Central memory CD4-positive, alpha-beta T cell (primary cell): ENCODE results near the gene ACACA.

Source experiments
- DNase-seq: peaks from one replicate; pipeline ENCODE4 v3.0.0; 2022

ACACA gene

DNA sequence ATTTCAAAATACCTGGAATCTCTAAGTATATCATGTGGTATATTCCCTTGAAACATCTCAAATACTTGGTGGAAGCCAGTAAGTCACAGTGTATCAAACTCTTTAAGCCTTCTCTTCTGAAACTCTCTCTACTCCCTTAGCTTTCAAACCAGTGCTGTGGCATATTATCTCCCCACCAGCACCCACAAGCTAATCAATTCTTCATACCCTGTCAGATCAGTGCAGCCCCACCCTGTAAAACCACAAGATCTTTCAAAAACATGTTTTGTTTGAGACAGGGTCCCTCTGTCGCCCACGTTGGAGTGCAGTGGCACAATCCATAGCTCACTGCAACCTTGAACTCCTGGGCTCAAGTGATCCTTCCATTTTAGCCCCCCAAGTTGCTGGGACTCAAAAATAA lies 122.4 kb downstream of the ACACA start:
- no peak for DNase-seq

DNA sequence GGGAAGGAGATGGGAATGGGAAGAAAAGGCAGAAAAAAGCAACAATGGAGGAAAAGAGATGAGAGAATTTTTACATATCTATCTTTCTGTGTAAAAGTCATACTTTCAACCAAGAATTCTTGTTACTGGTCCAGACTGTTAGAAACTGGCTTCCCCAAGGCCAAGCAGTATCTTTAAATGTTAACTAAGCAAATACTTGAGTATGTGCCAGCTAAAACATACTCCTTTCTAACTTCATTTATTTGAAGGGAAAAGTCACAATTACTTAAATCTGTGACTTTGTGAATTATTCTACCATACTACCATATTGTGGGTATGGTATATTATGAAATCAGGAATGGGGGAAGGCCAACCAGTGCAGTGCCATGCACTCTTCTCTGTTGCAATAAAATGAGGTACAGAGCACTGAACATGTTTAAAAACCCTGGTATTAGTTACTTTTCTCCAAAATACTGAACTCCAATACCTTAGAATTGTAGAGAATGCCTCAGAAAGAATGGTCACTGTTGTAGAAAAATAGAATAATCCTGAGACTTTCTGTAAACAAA lies 123.1 kb downstream of the ACACA start:
- no peak for DNase-seq

- DNase-seq = no peak
These were observed 125.8 kb downstream of the ACACA start for GRCh38 chr17:37280841-37281240.

GRCh38 chr17:37278247-37278894 lies 128.3 kb downstream of the ACACA start:
- DNase-seq = no peak

- DNase-seq = no peak
These were observed 130.2 kb downstream of the ACACA start for GRCh38 chr17:37276475-37276874.

GRCh38 chr17:37274461-37274860 lies 132.2 kb downstream of the ACACA start:
- no peak for DNase-seq

DNA sequence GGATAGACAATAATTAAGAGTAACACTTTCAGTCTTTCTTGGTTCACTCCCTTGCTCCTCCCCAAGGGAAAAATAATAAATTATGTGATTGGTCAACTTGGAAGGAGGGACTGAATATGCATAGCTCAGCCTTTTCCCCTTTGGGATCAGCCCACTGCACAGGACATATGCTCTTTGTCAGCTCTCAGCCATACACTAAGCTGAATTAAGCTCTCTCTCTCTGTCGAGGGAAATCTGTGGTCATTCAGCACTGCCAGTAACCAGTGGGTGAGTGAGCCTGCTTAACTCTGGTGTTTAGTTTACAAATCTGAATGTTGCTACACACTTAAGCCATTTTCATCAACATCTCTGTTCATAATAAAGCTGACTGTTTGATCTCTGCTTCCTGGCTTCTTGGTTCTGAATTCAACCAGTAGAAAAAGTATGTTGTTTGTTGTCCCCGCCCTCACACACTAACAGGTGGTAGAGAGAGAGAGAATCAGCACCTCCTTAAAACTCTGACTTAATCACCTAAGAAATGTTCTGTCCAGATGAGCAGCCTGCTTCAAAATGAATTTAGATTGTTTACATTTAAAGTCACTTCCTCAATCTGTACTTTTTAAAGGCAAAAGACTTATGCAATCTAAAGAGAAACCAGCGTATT lies 133.1 kb downstream of the ACACA start:
- no peak for DNase-seq

DNA sequence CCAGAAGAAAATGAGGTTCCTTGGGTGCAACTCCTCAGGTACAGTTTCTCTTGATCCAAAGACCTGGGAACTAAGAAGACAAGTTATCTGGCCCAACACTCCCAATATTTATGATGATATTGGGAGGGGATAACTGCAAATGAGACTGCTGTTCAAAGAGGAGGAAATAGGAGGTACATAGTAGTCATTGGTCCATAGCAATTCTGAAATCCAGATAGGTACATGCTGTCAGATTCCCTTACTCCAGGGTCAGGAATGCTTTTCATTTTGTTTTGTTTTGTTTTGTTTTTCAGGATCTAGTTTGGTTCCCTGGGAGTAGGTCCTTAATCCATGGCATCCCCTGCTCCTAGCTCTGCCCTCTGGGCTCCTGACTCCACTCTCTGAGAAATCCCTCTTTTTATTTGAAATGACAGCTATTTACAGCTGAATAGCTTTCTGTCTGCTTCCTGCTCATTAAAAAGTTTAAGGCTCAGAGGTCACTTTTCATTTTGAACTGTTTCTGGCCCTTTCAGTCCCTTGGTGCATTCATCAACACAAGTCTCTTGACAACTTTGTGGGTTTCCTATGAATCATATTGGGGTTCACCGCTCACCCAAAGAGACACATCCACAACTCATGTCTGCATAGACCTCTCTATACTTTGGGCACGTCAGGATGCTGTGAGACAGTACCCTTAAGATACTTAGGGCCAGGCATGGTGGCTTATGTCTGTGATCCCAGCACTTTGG lies 141.0 kb downstream of the ACACA start:
- DNase-seq = no peak

DNA sequence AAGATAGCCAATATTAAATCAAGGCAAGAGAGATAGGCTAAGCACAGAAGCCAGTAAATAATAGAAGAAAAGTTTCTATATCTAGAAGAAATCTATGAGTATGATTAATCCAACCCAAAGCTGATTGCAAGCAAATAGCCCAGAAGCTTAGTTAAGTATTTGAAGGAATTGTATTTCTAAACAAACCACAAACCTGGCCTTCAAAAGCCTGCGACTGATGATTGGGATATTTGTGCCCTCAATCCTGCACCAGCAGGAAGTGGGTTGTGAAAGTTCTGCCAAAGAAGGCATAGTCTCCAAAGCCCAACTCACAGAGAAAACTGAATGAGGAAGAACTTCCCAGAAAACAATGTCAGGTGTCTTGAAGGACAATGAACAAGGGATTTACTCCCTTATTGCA lies 145.3 kb downstream of the ACACA start:
- DNase-seq = no peak

DNA sequence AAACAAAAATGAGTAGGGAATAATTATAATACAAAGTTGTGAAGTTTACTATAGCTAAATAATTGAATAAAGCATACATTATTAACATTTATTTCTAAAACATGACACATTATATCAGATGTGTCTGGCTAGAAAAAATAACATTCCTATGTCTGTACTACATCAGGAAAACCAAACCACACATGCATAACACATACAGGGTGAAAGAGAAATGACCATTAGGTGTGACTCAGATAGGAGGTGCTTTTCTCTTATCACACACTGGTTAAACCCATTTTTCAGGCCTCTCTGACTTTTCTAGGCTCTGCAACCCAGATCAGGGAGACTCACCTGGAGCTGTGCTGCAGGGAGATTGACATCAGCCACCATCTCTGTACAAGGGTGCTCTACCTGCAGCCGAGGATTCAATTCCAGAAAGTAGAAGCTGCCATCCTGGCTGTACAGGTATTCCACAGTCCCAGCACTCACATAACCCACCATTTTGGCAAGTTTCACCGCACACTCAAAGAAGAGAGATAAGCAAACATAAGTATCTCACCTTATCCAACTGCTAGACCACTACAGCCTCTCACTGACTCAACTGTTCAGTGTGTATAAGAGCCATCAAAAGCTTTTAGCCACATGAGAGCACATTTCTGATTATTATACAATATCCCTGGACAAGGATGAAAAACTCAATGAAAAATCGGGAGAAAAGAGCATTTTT lies 147.5 kb downstream of the ACACA start:
- no peak for DNase-seq

- DNase-seq = no peak
These were observed 150.0 kb downstream of the ACACA start for GRCh38 chr17:37256627-37257026.

DNA sequence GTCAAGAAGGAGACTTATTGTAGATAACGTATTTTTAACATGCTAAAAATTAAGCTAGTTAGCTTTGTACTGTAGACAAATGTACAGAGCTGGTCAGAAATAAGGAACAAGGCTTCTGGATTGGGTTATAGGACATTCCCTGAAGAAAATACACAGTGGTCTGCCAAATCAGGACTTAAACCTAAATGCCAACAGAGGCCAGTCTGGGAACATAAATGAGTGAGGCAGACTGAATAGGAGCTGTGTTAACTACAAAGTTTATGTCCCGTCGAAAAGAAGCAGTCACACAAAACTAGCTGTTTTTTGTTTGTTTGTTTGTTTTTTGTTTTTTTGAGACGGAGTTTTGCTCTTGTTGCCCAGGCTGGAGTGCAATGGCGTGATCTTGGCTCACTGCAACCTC lies 151.2 kb downstream of the ACACA start:
- no peak for DNase-seq

- no peak for DNase-seq
These were observed 158.8 kb downstream of the ACACA start for GRCh38 chr17:37247825-37248224.

DNA sequence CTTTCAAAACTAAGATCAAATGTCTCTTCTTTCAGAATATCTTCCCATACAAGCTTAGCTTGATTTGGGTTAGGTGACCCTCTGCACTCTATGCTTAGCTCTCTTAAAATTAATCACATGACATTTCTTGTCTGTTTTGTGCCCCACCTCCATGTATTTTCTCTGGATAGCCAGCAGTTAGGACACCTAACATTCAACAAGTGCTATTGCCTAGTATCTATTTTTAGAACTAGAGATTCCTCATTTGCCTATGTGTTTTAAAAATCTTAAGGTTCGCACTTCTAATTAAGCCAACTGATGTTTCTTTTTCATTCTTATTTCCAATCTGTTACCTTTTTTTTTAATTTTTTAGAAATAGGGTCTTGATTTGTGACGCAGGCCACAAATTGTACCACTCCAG lies 160.6 kb downstream of the ACACA start:
- no peak for DNase-seq

- DNase-seq = no peak
These were observed 166.3 kb downstream of the ACACA start for GRCh38 chr17:37240381-37240780.

DNA sequence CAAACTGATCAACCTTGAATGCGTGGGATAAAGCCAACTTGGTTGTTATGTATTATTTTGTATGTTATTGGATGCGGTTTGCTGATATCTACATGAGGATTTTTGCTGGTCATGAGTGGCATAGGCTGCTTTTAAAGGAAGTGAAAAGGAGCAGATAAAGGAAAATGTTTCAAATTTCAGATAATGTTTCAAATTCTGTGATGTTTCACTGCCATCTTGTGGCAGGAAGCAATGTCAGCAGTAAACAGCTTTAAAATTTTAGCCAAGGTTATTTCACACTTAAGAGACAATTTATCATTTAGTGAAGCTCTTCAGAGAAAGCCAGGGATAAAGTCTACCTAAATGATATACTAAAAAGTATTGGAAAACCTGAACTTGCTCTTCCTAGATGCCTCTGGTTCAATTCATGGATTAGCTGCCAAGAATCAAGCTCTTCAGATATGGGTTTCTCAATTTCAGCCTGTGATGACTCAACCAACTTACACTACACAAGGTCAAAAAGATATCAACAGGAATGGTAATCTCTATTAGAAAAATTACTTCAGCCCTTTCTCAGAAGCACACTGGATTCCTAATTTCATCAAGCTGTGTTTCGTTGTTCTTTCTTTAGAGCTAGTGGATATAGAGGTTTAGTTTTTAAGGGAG lies 166.8 kb downstream of the ACACA start:
- DNase-seq = no peak

GRCh38 chr17:37234106-37234505 lies 172.5 kb downstream of the ACACA start:
- DNase-seq = no peak

DNA sequence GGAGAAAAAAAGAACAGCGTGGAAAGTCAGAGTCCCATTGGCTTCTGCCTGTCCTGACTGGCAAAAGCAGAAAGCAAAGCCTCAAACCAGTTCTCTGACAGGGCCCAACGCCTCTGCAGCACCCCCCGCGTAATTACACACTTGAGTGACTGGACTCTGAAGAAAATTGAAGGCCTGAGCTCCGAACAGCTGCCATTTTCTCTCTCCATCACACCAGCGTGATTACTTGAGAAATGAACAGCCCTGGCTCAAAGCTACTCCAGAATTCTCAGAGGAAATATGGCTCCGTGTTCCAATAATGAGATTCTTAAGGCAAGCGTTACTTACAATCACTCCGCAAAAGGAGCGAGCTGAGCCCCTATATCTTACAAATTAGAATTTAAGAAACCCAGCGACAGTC lies 173.6 kb downstream of the ACACA start:
- DNase-seq = no peak

DNA sequence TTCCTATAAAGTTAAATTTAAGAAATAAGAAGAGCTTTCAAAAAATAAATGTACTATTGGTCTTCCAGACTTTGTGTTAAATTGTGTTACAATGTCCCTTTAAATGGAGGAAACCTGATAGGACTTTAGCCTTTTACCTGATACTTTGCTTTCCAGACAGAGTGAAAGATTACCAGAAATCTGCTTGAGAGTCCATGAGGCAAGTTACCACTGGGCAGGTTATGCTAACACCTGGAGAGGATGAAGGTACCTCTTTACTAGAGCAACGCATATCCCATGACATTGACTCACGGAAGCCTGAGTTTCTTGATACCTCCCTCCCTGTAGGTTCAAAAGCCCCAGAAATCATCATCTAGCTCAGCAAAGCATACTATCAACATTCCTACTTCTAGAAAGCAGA lies 174.7 kb downstream of the ACACA start:
- DNase-seq = no peak

GRCh38 chr17:37230633-37231032 lies 176.0 kb downstream of the ACACA start:
- DNase-seq = no peak

DNA sequence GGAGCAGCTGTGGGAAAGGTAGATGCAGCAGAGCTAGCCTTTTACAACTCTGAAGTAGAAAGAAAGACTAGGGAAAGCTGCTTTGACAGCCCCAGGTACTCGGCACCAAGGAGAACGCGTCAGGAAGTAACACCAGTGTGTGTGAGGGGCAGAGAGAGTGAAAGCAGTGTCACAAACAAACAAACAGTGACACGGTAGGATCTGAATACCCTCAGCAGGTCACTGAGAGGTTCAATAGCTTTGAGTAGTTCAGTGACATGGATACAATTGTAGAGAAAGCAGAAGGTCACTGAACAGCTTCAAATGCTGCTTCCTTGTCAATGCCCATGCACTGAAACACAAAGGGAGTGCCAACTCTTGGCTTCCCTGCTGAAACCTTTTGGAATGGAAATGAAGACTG lies 181.2 kb downstream of the ACACA start:
- DNase-seq = no peak

GRCh38 chr17:37221865-37222264 lies 184.8 kb downstream of the ACACA start:
- DNase-seq = no peak

DNA sequence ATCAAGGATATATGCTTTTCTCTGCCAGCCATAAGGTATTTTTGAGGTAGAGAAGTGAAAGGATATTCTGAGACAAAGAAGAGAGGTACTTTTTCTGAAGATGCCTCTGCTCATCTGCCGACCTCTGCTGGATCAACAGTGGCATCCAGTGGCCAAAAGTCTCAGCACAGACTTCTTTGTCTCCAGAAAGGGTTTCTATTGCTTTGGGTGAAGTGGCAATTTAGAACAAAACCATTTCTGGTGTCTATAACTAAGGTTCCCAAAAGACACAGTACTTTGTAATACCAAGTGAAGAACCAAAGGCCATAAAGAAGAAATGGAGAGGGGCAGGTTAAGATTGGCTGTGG lies 186.1 kb downstream of the ACACA start:
- DNase-seq = no peak
